ENCODE data around the gene FOXE1. TPM values are rescaled to one million over a fixed set of nuclear protein-coding genes. Genes with fewer than 3 reads are reported as not detected.

Gene FOXE1
- total RNA-seq, 1 experiment from 2014 or later: not detected

DNA sequence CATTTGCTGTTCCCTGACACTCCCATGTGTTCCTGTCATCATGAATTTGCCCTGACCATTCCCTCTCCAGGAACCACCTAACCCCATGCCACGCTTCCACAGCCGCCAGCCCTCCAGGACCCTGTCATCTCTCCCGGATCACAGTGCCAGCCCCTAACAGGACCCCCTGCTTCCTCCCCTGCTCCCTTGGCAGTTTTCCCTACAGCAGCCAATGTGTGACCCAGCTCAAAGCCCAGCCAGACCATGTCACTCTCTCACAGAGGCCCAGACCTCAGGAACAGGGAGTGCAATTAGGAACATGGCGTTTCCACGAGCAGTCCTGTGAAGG is 8.1 kb downstream of the FOXE1 start:
- Histone ChIP-seq H3K79me2 (ENCODE audit: insufficient read depth, low read length) (no peaks in the 10 kb centered on the region), H3K36me3 (ENCODE audit: control insufficient read depth in 1 of 2, insufficient read depth in 2 of 2, low read length in 2 of 2) (no peaks in the 10 kb centered on the region), H3K9me2 (ENCODE audit: insufficient read depth) (no peaks in the 10 kb centered on the region), H3K4me3 (replicated peaks in 1 of 2; ENCODE audit: low read depth in 1 of 2, low read length in 2 of 2) (no peak overlapping the region), H3K4me1 (ENCODE audit: control insufficient read depth in 1 of 2, insufficient read depth in 2 of 2, low read length in 2 of 2) (no peaks in the 10 kb centered on the region), H3K4me2 (ENCODE audit: low read length) (no peak overlapping the region), H2AFZ (ENCODE audit: low read depth, low read length, poor library complexity, severe bottlenecking) (no peak overlapping the region), H4K20me1 (ENCODE audit: insufficient read depth) (no peaks in the 10 kb centered on the region), H3K9me3 (ENCODE audit: control insufficient read depth in 1 of 2, insufficient read depth in 1 of 2, low read depth in 1 of 2, low read length in 2 of 2) (peaks cover 0 to 1% of the 10 kb centered on the region in 2 experiments; a peak in 2 of 4 replicates), H3K27me3 (ENCODE audit: insufficient read depth, low read length) (no peaks in the 10 kb centered on the region), H3K27ac (ENCODE audit: low read depth, low read length) (no peak overlapping the region), H3K9ac (ENCODE audit: low read length) (no peak overlapping the region)
- intact Hi-C loops (cut with micrococcal nuclease): no loop called here
- DNase-seq (ENCODE audit: low read depth, low spot score) (no peak), ATAC-seq (no peak)
- BruUV-seq (replicated peaks): no TSS peak
- ChIA-PET RAD21 (ENCODE audit: low non-redundant PET in 1 of 2, low total read pairs in 2 of 2, uncharacterized antibody in 2 of 2, unreplicated experiment in 2 of 2) (no interaction called here), POLR2A (no interaction called here), CTCF (no interaction called here)
- TF ChIP-seq, protein P1, sequence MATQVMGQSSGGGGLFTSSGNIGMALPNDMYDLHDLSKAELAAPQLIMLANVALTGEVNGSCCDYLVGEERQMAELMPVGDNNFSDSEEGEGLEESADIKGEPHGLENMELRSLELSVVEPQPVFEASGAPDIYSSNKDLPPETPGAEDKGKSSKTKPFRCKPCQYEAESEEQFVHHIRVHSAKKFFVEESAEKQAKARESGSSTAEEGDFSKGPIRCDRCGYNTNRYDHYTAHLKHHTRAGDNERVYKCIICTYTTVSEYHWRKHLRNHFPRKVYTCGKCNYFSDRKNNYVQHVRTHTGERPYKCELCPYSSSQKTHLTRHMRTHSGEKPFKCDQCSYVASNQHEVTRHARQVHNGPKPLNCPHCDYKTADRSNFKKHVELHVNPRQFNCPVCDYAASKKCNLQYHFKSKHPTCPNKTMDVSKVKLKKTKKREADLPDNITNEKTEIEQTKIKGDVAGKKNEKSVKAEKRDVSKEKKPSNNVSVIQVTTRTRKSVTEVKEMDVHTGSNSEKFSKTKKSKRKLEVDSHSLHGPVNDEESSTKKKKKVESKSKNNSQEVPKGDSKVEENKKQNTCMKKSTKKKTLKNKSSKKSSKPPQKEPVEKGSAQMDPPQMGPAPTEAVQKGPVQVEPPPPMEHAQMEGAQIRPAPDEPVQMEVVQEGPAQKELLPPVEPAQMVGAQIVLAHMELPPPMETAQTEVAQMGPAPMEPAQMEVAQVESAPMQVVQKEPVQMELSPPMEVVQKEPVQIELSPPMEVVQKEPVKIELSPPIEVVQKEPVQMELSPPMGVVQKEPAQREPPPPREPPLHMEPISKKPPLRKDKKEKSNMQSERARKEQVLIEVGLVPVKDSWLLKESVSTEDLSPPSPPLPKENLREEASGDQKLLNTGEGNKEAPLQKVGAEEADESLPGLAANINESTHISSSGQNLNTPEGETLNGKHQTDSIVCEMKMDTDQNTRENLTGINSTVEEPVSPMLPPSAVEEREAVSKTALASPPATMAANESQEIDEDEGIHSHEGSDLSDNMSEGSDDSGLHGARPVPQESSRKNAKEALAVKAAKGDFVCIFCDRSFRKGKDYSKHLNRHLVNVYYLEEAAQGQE (IDR thresholded peaks at IDR 0.05; ENCODE audit: low read depth): no peak
- TF ChIP-seq CBX3 (IDR thresholded peaks at IDR 0.05; ENCODE audit: low read depth) (no peak), POLR2A (IDR thresholded peaks at IDR 0.05; ENCODE audit: borderline replicate concordance, extremely low read depth, insufficient read depth, insufficient read length) (no peak), RAD21 (IDR thresholded peaks at IDR 0.05; ENCODE audit: low read depth) (no peak), SIN3A (IDR thresholded peaks at IDR 0.05; ENCODE audit: low read depth) (no peak), ZNF274 (IDR thresholded peaks at IDR 0.05; ENCODE audit: low read depth, low read length) (no peak), SRF (IDR thresholded peaks at IDR 0.05; ENCODE audit: low read depth) (no peak), JUND (IDR thresholded peaks at IDR 0.05) (no peak), EGR1 (IDR thresholded peaks at IDR 0.05; ENCODE audit: low read depth) (no peak), YY1 (IDR thresholded peaks at IDR 0.05; ENCODE audit: extremely low read depth, insufficient replicate concordance, low read depth, low read length) (no peak), ELF1 (IDR thresholded peaks at IDR 0.05; ENCODE audit: borderline replicate concordance, low read depth) (no peak)

Measured in HCT116 (cell line).